K562 (cell line): ENCODE measurements around the gene KLF1. TPM values are rescaled to one million over a fixed set of nuclear protein-coding genes. Genes with fewer than 3 reads are reported as not detected.

Experiments used
- CREB3L1 ChIP-seq: fragments of 450-650 bp; IDR thresholded peaks from 2 replicates; pipeline ENCODE4 v1.6.1; 2014; ENCODE audit warnings: low read depth, mild to moderate bottlenecking, moderate library complexity, borderline replicate concordance
- E2F1 ChIP-seq: sonication (generic); formaldehyde crosslinking; IDR thresholded peaks from 2 replicates; pipeline ENCODE4 v1.8.1; 2023; ENCODE audit warnings: mild to moderate bottlenecking, missing genetic modification reagents, moderate library complexity
- ETS1 ChIP-seq: conservative IDR thresholded peaks from 2 replicates; pipeline ENCODE4 v1.6.1; 2011; ENCODE audit warnings: low read depth, mild to moderate bottlenecking, low read length; ENCODE audit not compliant: control insufficient read depth
- HCFC1 ChIP-seq: IDR thresholded peaks from 2 replicates; pipeline ENCODE4 v1.6.1; 2012; ENCODE audit warnings: low read depth, low read length, improper control_type of control experiment
- MBD1 ChIP-seq: fragments of 250-450 bp; sonication (Bioruptor Pico); IDR thresholded peaks from 2 replicates; pipeline ENCODE4 v1.8.0; 2022; ENCODE audit warnings: inconsistent platforms
- MYBL2 ChIP-seq, 2 experiments: fragments of 450-650 bp in 1 of 2; sonication (generic) in 1 of 2; formaldehyde crosslinking in 1 of 2; IDR thresholded peaks; 2 replicates each; pipeline versions ENCODE4 v1.6.1 to v1.8.1; 2017 to 2022; ENCODE audit warnings: borderline replicate concordance in 1 of 2, inconsistent platforms in 1 of 2, low read depth in 1 of 2, mild to moderate bottlenecking in 1 of 2, missing genetic modification reagents in 1 of 2, moderate library complexity in 1 of 2
- OTX1 ChIP-seq: fragments of 450-650 bp; formaldehyde crosslinking; IDR thresholded peaks from 2 replicates; pipeline ENCODE4 v1.4.0; 2022; ENCODE audit warnings: mild to moderate bottlenecking
- RBM39 ChIP-seq: fragments of 200-400 bp; formaldehyde crosslinking; optimal IDR thresholded peaks from 2 replicates; pipeline ENCODE3; 2018; ENCODE audit warnings: low read depth, low read length
- RERE ChIP-seq: sonication (generic); formaldehyde crosslinking; IDR thresholded peaks from 2 replicates; pipeline ENCODE4 v1.8.0; 2023; ENCODE audit warnings: missing genetic modification reagents, mild to moderate bottlenecking, borderline replicate concordance
- RFX1 ChIP-seq: fragments of 450-650 bp; IDR thresholded peaks from 2 replicates; pipeline ENCODE4 v1.6.1; 2016; ENCODE audit warnings: mild to moderate bottlenecking, moderate library complexity
- SRSF1 ChIP-seq: fragments of 200-400 bp; formaldehyde crosslinking; IDR thresholded peaks from 2 replicates; pipeline ENCODE4 v1.6.1; 2017; ENCODE audit warnings: mild to moderate bottlenecking, low read depth, low read length, moderate library complexity
- TCF15 ChIP-seq: fragments of 250-450 bp; sonication (Bioruptor Pico); IDR thresholded peaks from 2 replicates; pipeline ENCODE4 v1.8.0; 2022; ENCODE audit warnings: moderate library complexity, mild to moderate bottlenecking, inconsistent platforms
- VEZF1 ChIP-seq: fragments of 200-800 bp; sonication (Bioruptor generic); IDR thresholded peaks from 2 replicates; pipeline ENCODE4 v1.6.1; 2017; ENCODE audit warnings: missing genetic modification characterization, missing compliant biosample characterization
- ZNF785 ChIP-seq: fragments of 250-450 bp; sonication (Bioruptor Pico); IDR thresholded peaks from 2 replicates; pipeline ENCODE4 v1.4.0; 2020; ENCODE audit warnings: mild to moderate bottlenecking
- polyA plus RNA-seq, 8 experiments: library from polyadenylated mRNA; depleted of rRNA in 4 of 8; stranded (reverse) in 5 of 8; unstranded in 3 of 8; fragments of >200 nt; fragmentation: Nextera tagmentation in 2 of 8; fragmentation: Illumina TruSeq in 1 of 8; extraction: Ambion mirVana in 2 of 8; extraction: Trizol in 1 of 8; gene quantifications; 2 replicates each; pipeline versions ENCODE4 v1.2.1 to v1.2.3, GENCODE V29; 2011 to 2014; ENCODE audit warnings: inconsistent platforms in 1 of 8, missing spikeins in 1 of 8
- total RNA-seq, 7 experiments: library from RNA; depleted of rRNA in 6 of 7; stranded (reverse); fragments of >200 nt in 6 of 7; fragmentation: Illumina TruSeq in 2 of 7; extraction: Trizol in 2 of 7; gene quantifications; 2 replicates each; pipeline versions ENCODE4 v1.2.1 to v1.2.3, GENCODE V29; 2011 to 2021; ENCODE audit warnings: low replicate concordance in 1 of 7

Gene KLF1
- total and polyA plus RNA-seq, 9 of the 15 experiments (the other 6 are each of a cell fraction or from before 2014, with no cell fraction given) = 8.4 to 163 (median 47.3) TPM

GRCh38 chr19:12841094-12841493, 45.9 kb downstream of the KLF1 start (continued):
- TF ChIP-seq RERE (CRISPR knock-in tag) = no peak
- no peak for TF ChIP-seq TCF15 (CRISPR knock-in tag)
- TF ChIP-seq ZNF785 (CRISPR knock-in tag) = no peak
- TF ChIP-seq MYBL2 (IDR thresholded peaks at IDR 0.05; ENCODE audit: low read depth) = no peak
- no peak for TF ChIP-seq MYBL2 (CRISPR knock-in tag; IDR thresholded peaks at IDR 0.05; ENCODE audit: borderline replicate concordance)
- TF ChIP-seq HCFC1 = no peak
- TF ChIP-seq VEZF1 (CRISPR knock-in tag) = no peak
- TF ChIP-seq RFX1 = peak; percentile 97
- TF ChIP-seq CREB3L1 = no peak
- TF ChIP-seq RBM39 = no peak
- no peak for TF ChIP-seq E2F1 (CRISPR knock-in tag)
- TF ChIP-seq MBD1 (CRISPR knock-in tag) = no peak
- no peak for TF ChIP-seq OTX1 (CRISPR knock-in tag)
- no peak for TF ChIP-seq SRSF1
- TF ChIP-seq ETS1 = no peak
